CD4-positive, alpha-beta T cell treated with Interleukin-10 for 1 hour (primary cell): ENCODE data around the gene TMTC4.
"Not testable (repeated sequence)": the region's sequence is repeated elsewhere in the genome, so short reads cannot be mapped to it uniquely, and the experiment has no call there.

Experiments used
- DNase-seq: peaks from one replicate; pipeline ENCODE4 v3.0.0-alpha.2; 2020

Gene TMTC4

GRCh38 chr13:100580045-100580444, 94.5 kb downstream of the TMTC4 start:
- DNase-seq, result no peak

- not testable (repeated sequence) for DNase-seq
Observed at GRCh38 chr13:100577239-100577638, 97.4 kb downstream of the TMTC4 start.

- peak; percentile 77 for DNase-seq
Observed at GRCh38 chr13:100573121-100573520, 101.5 kb downstream of the TMTC4 start.

- no peak for DNase-seq
Observed at GRCh38 chr13:100566543-100566942, 108.1 kb downstream of the TMTC4 start.

- no peak for DNase-seq
Observed at GRCh38 chr13:100565286-100565685, 109.3 kb downstream of the TMTC4 start.

GRCh38 chr13:100564444-100565223, 110.0 kb downstream of the TMTC4 start:
- DNase-seq, result no peak

- no peak for DNase-seq
Observed at GRCh38 chr13:100563779-100564178, 110.8 kb downstream of the TMTC4 start.

GRCh38 chr13:100561599-100562204, 112.9 kb downstream of the TMTC4 start:
- no peak for DNase-seq

GRCh38 chr13:100561158-100561499, 113.5 kb downstream of the TMTC4 start:
- no peak for DNase-seq

- DNase-seq, result no peak
Observed at GRCh38 chr13:100560498-100561157, 114.0 kb downstream of the TMTC4 start.

GRCh38 chr13:100559886-100560285, 114.7 kb downstream of the TMTC4 start:
- DNase-seq, result no peak
